ENCODE results near the gene RPTOR. TPM values are rescaled to one million over a fixed set of nuclear protein-coding genes. Genes with fewer than 3 reads are reported as not detected.
A peak's percentile ranks its signal among the peaks of the same experiment; 100 is the strongest.

The RPTOR gene
- total RNA-seq, 1 experiment from 2014 or later: 25.1 TPM

DNA sequence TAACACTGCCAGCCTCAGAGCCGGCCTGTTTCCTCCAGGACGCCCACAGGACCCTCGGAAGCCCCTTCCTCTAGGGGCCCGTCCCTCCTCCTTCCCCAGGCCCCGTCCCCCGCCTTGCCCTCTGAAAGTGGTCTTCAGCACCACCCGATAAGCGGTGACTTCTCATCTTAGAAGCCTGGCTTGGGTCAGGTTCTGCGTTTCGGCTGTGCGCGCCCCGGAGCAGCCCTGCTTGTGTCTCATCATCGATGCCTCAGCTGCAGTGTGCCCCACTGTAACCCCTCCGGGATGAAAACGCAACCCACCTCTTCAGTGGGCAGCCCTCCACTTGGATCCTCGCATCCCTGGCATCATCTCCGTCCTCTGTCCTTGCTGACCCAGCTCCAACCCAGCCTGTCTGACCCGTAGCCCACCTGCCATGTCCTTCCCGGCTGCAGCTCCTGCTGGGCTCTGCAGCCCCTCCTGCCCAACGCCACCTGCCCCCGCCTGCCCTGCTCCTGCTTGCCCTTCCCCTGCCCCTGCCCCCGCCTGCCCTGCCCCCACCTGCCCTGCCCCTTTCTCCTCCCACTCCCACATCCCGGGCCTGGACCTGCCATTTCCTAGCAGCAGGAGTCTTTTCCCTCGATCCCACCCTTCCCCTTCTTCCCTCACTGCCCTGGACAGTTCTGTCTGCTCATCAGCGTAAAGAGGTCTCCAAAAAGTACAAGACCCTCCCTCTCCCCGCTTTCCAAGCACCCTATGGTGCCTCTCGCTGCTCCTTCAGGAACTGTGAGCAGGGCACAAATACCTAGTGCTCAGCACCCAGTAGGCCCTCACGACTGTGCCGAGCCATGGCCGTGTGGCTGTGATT, 334.5 kb downstream of the RPTOR start:
- no peak overlapping the region for H2BK20ac ChIP-seq (ENCODE audit: low read depth, low read length, poor library complexity, severe bottlenecking)

More for the DNA sequence above, 334.5 kb downstream of the RPTOR start:
- Histone ChIP-seq H3K79me2 (ENCODE audit: insufficient read depth, low read length) (no peaks in the 10 kb centered on the region), H3K27ac (ENCODE audit: insufficient read length, low read depth, low read length) (no peak overlapping the region), H2BK12ac (ENCODE audit: insufficient read length, low read depth, low read length) (no peak overlapping the region), H3K9me3 (ENCODE audit: control insufficient read depth, low read depth, low read length) (no peaks in the 10 kb centered on the region), H4K20me1 (ENCODE audit: control insufficient read depth, insufficient read depth, insufficient read length) (no peaks in the 10 kb centered on the region), H2AFZ (ENCODE audit: low read length) (no peak overlapping the region), H3K14ac (ENCODE audit: insufficient read depth, low read length) (peak overlapping the region; percentile 64; the same call in 1 of the 2 replicates), H3K18ac (ENCODE audit: insufficient read length, low read depth, low read length) (no peak overlapping the region), H3K9ac (ENCODE audit: extremely low read depth, insufficient read length, low read length) (no peak overlapping the region), H3K4ac (ENCODE audit: low read depth, low read length) (no peak overlapping the region), H3K23ac (ENCODE audit: insufficient read length, low read depth, low read length) (no peak overlapping the region), H4K5ac (ENCODE audit: insufficient read length, low read depth, low read length) (no peak overlapping the region), H3T11ph (ENCODE audit: low read length) (no peak overlapping the region), H3K27me3 (ENCODE audit: insufficient read depth, low read length) (no peaks in the 10 kb centered on the region), H4K91ac (ENCODE audit: insufficient read length, low read depth, low read length) (no peak overlapping the region), H3K79me1 (ENCODE audit: insufficient read depth, low read depth, low read length, poor library complexity, severe bottlenecking) (no peaks in the 10 kb centered on the region), H3K23me2 (ENCODE audit: insufficient read length, low read depth, low read length, poor library complexity, severe bottlenecking) (no peaks in the 10 kb centered on the region), H3K4me1 (ENCODE audit: insufficient read depth, low read length) (no peaks in the 10 kb centered on the region), H4K8ac (replicated peaks; ENCODE audit: insufficient read length, low read depth, low read length) (no peak overlapping the region), H3K56ac (ENCODE audit: insufficient read length, low read depth, low read length) (no peak overlapping the region), H2AK5ac (ENCODE audit: insufficient read length, low read length) (no peak overlapping the region), H2BK15ac (ENCODE audit: low read depth, low read length) (no peak overlapping the region), H2BK120ac (ENCODE audit: low read depth, low read length, poor library complexity, severe bottlenecking) (no peak overlapping the region), H2BK5ac (ENCODE audit: insufficient read length, low read length) (no peak overlapping the region), H3K4me2 (ENCODE audit: insufficient read depth, insufficient read length, low read length) (no peak overlapping the region)
- no CpG with 5 or more reads among the region's 31 CpGs for WGBS (ENCODE audit: extremely low coverage, insufficient read length, low lambda C conversion rate)
- TF ChIP-seq, protein P1, sequence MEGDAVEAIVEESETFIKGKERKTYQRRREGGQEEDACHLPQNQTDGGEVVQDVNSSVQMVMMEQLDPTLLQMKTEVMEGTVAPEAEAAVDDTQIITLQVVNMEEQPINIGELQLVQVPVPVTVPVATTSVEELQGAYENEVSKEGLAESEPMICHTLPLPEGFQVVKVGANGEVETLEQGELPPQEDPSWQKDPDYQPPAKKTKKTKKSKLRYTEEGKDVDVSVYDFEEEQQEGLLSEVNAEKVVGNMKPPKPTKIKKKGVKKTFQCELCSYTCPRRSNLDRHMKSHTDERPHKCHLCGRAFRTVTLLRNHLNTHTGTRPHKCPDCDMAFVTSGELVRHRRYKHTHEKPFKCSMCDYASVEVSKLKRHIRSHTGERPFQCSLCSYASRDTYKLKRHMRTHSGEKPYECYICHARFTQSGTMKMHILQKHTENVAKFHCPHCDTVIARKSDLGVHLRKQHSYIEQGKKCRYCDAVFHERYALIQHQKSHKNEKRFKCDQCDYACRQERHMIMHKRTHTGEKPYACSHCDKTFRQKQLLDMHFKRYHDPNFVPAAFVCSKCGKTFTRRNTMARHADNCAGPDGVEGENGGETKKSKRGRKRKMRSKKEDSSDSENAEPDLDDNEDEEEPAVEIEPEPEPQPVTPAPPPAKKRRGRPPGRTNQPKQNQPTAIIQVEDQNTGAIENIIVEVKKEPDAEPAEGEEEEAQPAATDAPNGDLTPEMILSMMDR (conservative IDR thresholded peaks at IDR 0.05): no peak
- peaks cover 12 to 44% (median 35%) of the 10 kb centered on the region in 3 experiments; a peak in 6 of 7 replicates for H3K36me3 Mint-ChIP-seq (ENCODE audit: insufficient read depth in 1 of 3, low read depth in 3 of 3)
- peaks cover 27 to 42% of the 10 kb centered on the region in 2 experiments for H3K4me1 Mint-ChIP-seq
- peak overlapping the region; percentile 8 to 92 (median 65); a peak in 3 of 7 replicates for H3K27ac Mint-ChIP-seq
- peaks cover 0 to 2% of the 10 kb centered on the region in 2 experiments; a peak in 2 of 5 replicates for H3K9me3 Mint-ChIP-seq
- peaks cover 2% of the 10 kb centered on the region; the same call in 1 of the 2 replicates for H3K27me3 Mint-ChIP-seq (ENCODE audit: low read depth)
- DNase-seq: no peak
- H3K4me3 Mint-ChIP-seq: 0 out of 5 replicates have a peak overlapping the region, but pooled peaks of 1 of the 2 experiments have one; percentile 38

All from H9 (cell line).